ENCODE data around the gene DNASE1L2.

Gene DNASE1L2

DNA sequence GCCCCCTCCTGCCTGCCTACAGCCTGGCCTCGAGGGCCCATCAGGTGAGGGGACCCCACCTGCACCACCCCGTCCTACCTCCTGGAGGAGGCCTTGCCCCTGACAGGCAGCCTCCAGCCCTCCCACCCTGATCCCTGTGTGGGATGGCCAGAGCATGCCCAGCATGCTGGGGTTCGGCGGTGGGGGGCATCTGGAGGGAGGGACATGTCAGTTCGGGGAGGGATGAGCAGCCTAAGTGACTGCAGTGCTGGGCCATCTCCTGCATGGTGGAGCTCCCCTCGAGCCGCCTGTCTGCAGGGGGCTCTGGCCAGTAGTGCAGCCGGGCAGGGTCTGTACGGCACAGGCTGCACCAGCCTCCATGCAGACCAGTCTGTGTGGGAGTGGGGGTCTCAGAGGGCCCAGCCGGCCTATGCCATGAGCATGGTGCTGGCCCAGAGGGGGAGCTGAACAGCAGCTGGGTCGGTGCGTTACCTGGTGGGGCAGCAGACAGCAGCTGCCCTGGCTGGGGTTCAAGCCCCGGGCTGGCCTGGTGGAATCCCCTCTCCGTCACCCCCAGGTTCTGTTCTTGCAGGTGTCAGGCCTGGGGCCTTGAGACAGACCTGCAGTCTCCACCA, 35.7 kb downstream of the DNASE1L2 start:
- DNase-seq, result no peak

DNA sequence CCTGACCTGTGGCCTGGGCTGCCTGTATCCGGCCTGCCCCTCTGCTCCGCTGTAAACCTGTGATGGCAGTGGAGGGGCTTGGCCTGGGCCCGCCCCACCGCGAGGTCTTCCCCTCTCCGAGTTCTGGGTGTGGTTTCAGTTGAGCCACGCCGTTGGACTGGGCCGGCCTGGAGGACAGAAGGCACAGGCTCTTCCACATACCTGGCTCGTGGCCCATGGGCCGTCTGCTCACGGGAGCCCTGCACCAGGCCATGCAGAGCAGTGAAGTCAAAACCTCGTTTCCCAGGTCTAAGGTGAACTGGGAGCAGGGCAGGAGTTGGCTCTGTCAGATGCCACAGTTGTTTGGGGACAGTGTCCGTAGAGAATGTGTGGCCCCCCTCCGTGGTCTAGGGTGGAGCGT, 37.2 kb downstream of the DNASE1L2 start:
- no peak for DNase-seq

DNA sequence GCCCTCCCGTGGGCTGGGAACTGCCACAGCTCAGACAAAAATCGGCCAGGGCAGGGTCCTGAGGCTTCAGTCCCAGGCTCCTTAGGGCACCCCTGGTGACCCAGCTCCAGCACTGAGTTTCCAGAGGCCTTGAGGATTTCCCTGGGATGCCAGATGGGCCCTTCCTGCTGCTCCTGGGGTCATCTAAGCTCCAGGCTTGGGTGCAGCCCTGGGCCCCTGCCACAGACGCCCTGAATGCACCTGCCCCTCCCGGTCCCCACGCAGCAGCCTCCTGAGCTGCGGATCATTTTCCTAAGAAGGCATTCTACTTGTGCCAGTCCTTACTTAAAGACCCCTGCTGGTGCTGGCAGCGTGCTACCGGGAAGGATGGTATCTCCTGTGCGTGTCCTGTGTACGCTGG, 37.7 kb downstream of the DNASE1L2 start:
- no peak for DNase-seq

DNA sequence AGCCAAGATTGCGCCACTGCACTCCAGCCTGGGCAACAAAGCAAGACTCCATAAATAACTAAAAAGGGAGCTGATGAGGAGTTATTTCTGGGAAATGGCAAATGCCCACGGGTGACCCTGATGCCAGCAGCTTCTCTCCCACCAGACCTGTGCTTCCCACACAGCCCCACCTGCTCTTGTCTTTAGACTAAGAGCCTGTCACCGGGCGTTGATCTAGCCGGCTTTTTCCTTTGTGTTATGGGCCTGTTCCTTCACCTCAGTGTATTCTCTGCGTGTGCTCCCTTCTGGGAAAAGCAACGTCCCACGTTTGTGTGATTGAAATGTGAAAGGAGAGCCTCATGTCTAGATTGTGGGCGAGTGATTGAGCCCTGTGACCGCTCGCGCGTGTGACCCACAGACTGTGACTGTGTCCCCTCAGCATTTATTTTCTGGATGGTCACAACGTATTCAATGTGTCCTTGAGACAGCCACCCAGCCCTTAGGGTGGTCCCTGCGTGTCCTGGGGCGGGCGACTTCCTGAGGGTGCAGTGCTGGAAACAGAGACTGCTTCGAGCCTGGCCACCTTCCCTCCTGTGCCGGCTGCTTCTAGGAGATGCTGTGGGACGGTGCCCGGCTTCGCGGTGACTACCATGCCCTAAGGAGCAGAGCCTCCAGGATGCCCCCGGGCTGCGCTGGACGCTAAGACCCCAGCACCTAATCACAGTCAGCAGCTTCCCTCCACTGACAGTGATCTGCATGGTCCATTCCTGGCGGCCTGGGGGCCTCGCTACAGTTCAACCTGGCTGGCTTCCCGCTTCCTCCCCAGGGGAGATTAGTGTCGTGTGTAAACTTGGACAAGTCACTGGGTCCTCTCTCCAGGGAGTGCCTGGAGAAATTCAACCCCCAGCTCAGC, 39.5 kb downstream of the DNASE1L2 start:
- DNase-seq, result no peak

DNA sequence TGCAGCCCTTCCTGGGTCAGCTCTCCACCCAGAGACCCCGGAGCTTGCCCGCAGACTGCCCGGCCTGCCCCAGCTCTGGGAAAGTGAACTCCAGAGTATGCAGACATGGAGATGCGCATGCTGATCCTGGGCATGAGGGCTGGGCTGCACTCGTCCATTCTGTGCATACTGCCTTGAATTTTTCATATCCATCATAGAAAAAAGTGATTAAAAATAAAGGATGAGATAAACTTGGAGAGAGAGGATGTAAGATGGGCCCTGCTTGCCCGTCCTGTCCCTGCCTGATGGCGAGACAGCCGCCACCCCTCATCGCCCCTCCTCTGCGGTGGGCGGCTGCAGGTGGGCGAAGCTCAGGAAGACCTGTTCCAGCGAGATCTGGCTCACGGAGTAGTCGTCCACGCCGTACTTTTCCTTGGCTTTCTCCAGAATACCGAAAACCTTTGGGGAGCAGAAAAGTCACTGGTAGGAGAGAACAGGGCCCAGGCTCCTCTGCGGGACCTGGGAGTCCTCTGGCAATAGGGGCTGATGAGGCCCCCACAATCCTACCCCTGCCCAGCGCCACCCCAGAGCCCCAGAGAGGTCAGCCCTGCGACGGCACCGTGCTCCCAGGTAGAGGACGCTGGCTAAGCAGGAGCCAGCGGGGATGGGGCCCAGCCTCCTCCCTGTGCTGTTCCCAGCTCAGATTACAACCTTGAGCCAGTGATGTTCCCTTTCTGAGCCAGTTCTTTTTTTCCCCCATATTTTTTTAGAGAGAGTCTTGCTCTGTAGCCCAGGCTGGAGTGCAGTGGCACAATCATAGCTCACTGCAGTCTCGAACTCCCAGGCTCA, 40.3 kb downstream of the DNASE1L2 start:
- no peak for DNase-seq

DNA sequence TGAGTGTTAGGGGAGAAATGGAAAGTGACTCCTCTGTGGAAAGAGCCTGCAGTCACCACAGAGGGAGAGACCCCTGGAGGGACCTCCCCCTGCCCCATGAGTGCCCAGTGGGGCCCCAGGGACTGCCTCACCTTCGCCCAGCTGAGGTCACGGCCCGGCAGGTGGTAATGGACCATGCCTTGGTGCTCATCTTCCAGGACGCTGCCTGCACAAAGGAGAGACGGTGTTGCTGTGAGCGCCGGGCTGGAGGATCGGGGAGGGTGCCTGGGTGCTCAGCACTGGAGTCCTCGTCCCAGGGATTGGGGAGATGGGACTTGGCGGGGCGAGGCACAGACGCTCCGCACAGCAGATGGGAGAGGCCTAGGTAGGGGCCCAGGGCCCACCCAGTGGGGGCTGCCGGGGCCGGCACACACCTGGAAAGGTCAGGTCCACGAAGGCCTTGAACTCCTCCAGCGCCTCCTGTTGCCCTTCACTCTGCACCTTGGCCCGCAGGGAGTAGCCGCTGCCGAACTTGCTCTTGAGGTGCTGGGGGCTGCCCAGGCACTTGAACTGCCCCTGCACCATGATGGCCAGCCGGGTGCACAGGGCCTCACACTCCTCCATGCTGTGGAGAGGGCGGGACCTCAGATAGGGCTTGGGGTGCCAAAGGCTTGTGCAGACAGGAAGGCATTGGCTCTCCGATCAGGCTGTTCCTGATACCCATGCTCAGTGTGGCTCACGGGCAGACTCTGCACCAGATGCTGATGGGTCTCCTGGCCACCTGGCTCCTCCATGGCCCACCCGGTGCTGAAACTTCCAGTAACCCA, 41.4 kb downstream of the DNASE1L2 start:
- no peak for DNase-seq

DNA sequence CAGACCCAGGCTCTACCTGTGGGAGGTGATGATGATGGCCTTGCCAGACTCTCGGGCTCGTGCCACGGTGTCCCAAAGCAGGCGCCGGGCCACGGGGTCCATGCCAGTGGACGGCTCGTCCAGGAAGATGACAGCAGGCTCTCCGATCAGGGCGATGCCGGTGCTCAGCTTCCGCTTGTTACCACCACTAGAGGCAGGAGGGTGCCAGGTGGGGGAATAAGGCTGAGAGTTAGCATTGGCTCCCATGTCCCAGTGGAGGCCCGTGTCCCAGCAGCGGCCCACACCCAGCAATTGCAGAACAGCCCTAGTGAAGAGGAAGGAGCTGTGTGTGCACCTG, 42.0 kb downstream of the DNASE1L2 start:
- DNase-seq, result no peak

DNA sequence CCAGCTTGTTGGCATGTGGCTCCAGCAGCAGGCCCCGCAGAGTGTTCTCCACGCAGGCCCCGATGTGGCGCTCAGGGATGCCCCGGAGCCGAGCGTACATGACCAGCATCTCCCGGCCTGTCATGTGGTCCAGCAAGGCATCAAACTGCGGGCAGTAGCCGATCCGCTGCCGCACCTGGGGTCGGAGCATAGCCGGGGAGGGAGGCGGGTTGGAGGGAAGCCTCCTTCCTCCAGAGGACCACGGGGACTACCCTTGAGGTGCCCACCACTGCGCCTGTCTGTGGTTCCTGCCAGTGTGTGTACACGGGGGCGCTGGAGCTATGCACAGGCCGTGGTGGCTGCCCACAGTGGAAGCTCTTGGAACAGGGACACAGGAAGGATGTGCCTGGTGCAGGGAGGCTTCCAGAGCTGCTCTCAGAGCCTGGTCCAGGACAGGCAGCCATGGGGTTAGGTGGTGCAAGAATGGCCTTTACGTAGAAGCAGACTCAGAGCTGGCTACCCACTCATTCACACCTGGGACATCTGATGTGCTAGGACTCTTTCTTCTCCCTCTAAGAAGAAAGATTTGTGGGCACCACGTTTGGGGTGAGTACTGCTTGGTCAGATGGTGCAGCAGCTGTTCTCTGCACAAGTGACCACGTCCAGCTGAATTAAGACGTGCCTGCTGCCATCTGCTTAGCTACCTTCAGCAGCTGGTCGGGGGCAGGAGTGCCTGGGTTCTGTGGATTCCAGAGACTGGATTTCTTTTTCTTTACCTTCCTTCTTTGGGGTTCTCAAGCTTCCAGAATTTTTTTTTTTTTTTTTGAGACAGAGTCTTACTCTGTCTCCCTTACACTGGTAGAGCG, 42.9 kb downstream of the DNASE1L2 start:
- DNase-seq, result no peak

DNA sequence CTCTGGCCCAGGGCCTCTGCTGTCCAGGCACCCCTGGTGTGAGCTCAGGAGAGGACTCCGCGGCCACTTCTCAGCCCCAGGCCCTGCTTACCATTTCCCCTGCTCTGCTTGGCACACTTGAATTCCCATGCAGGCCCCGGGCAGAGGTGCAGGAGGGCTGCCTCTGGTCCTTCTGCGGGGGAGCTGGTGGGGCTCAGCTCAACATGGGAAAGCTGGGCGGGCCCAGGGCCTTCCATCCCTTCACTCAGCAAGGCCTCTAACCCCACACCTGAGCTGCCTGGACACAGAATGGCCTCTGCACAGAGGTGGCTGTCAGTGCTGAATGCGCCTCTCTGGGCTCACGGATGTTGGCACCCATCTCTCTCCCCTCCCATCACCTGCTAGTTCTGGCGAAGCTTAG, 44.2 kb downstream of the DNASE1L2 start:
- DNase-seq, result no peak

DNA sequence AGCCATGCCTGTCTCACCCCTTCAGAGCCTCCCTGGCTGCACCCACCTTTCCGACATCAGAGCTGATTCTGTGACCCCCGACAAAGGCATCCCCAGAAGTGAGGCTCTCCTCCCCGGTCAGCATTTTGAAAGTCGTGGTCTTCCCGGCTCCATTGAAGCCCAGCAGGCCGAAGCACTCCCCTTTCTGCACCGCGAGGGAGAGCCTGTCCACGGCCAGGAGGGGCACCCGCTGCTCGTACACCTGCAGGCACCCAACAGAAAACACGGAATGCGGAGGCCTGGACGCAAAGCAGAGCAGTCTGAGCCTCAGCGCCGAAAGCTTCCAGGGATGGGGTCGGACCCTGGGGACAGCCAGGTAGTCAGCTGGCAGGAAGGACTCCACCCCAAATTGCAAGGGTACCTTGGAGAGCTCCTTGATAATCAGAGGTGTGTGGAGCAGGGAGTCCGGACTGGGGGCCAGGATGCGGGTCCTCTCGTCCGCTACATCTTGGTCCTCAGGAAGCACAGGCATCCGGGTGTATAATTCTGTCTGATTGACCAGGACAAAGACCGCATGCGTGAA, 44.8 kb downstream of the DNASE1L2 start:
- no peak for DNase-seq

DNA sequence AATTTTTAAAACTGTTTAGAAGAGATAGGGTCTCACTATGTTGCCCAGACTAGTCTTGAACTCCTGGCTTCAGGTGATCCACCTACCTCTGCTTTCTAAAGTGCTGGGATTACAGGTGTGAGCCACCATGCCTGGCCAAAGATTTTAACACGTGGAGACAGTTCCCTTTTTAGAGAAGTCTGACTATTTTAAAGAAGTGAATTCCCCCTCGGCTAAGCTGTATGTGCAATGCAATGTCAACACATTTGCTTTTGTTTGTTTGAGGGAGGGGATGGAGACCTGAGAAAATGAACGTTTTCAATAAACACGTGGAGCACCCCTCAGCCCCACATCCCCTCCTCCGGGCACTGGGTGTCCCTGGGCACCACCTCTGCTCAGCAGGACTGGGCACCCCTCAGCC, 46.0 kb downstream of the DNASE1L2 start:
- DNase-seq, result no peak

DNA sequence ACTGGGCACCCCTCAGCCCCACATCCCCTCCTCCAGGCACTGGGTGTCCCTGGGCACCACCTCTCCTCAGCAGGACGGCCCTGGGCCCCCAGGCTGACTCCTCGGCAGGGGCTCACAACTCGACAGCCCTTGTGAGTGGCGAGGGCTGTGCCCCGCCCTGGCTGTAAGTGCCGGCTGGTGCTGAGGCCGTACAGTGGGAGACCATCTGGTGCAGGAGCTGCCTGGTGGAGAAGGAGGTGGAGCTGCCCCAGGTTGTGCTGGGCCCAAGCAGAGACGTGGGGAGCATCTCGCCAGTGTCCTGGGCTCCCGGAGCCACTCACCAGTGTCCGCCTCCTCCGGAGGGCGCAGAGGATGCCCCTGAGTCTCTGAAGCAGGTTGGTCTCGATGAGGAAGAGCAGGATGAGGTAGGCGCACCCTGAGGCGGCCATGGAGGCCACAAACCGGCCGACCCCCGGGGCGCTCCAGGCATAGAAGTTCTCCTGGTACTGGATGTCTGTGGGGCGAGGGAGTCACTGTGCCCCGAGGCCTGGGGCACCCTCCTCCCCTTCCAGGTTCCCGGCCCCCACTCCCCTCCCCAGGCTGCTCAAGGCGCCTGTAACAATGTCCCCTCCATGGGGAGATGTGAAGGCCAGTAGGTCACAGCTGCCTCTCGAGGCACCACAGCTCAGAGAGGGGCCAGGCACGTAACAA, 46.8 kb downstream of the DNASE1L2 start:
- no peak for DNase-seq

DNA sequence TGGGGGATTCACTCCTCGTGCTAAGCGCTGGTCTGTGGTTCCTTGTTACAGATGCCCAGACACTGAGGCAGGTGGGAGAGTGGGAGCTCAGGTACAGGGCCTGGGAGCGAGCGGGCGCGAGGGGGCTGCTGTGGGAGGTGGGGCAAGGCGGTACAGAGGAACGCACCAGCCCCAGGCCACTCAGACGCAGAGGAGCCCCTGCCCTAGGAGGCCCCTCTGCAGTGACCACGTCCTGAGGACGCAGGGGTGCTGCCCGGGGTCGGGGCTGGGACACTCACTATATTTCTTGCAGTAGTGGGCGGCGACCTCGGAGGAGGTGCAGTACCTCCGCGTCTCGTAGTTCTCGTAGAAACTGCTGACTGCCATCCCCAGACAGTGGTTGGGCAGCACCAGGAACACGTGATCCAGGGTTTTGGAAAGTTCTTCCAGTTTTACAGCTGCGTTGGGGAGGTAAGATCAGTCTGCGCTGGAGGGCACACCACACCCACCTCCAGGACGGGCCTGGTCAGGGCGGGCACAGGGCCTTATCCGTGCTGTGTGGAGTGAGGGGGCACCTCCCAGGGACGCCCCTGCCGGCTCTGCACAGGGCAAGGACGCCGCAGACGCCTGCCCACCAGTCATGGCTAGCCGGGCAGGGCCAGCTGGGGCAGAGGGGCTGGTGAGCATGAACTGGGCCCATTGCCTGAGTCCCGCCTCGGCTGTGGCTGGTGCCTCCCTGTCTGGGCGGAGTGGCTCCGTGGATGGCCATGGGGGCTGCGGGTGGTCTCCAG, 47.9 kb downstream of the DNASE1L2 start:
- no peak for DNase-seq

DNA sequence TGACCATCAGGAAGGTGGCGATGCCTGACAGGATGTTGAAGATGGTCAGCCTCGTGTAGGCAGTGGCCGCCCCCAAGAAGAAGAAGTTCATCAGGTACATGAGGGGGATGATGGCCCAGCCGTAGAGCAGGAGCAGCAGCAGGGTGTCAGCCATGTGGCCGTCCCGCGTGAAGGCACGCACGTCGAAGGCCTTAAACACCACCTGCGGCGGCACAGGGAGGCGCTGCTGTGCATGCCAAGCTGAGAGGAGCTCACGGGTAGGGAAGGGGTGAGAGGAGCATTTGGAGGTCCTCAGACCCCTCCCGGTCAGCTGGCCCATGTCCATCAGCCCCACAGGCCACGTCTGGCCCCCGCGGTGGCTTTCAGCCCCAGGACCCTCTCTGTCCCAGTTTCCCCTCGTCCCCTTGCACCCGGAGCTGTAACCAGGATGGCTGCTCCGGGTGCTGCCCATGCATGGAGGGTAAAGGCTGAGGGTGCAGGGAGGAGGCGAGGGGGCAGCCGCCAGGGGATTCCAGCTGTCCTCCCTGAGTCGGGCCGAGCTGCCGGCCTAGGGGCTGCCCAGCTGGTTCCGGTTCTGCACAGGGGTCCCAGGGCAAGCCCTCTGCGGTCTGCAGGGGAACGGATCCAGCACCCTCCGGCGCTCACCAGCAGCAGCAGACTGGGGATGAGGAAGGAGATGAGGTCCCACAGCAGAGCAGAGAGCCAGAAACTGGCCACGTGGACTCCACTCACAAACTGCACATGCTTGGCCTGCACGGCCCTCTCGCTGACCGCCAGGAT, 48.7 kb downstream of the DNASE1L2 start:
- no peak for DNase-seq

DNA sequence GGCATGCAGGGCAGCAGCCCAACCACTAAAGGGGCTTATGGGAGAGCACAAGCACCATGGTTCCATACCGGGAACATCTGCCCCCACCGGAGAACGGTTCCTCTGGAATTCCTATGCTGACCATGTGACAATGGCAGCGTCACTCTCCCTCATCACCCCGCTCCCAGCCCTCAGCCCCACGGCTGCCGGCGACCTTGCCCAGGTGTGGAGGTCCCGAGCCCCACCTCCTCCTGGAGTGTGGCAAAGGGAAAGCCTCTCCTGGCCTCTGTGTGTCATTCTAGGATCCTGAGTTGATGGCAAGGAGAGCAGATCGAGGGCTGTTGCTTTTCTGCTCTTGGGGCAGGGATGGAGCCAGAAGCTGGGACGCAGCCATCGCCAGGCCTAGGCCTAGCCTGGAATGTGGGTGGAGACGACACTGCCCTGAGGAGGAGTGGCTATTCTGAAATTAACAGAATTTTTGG, 49.5 kb downstream of the DNASE1L2 start:
- no peak for DNase-seq

DNA sequence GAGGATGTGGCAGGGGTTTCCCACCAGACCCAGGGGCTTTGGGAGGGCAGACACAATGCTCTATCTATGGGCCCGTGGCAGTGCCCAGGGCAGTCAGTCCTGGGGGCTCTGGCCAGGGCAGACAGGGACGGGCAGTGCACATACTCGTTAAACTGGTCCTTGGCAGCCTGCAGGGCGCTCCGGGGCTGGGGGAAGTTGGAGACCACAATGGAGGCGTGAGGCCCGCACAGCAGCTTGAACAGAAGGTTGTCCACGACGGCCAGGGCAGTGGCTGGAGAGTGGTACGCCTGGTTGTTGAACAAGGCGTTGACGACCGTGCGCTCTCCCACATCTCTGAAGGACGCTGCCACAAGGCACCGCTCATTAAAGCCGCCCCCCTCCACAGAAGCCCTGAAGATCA, 50.3 kb downstream of the DNASE1L2 start:
- DNase-seq, result no peak

DNA sequence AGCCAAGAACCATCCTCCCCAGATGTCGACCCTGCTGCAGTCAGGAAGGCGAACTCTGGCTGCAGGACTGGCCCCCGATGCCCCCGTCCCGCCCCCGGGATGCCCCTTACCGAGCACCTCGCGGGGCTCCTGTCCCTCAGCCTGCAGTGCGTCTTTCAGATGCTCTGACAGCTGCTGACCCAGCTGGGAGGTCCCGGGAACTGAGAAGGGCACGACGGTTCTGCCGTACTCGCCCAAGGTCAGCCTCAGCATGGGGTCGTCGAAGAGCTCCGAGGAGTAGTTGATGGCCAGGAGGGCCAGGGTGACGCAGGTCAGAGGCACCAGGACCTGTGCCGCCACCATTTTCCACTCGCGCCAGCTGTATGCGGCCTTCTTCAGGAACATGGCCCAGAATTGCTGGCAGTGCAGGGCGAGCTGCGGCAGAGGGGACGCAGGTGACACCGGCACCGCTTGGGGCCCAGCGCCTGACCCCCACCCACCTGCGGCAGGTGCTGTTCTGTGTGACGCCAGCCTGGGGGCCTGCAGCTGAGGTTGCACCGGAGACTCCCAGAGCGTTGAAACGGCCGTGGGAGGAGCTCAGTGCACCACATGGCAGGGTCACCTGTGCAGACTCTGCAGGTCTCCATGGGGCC, 51.8 kb downstream of the DNASE1L2 start:
- DNase-seq, result no peak

Data from NCI-H187 treated with DMSO at 0.1 percent for 48 hours (cell line).